GM21786 (cell line): ENCODE measurements around the gene RNF31.
A peak's percentile ranks its signal among the peaks of the same experiment; 100 is the strongest.

Experiments
- ATAC-seq: cut with Tn5 transposase; IDR thresholded peaks from one replicate; pipeline ENCODE4 v1.9.1; 2021; ENCODE audit not compliant: unreplicated experiment

RNF31 gene

GRCh38 chr14:24181371-24182077 lies 34.2 kb downstream of the RNF31 start:
- ATAC-seq = no peak

GRCh38 chr14:24182110-24182882 lies 35.0 kb downstream of the RNF31 start:
- no peak for ATAC-seq

GRCh38 chr14:24183014-24183481 lies 35.8 kb downstream of the RNF31 start:
- ATAC-seq = no peak

- no peak for ATAC-seq
These were observed 37.0 kb downstream of the RNF31 start for GRCh38 chr14:24184104-24184970.

GRCh38 chr14:24185026-24185425 lies 37.7 kb downstream of the RNF31 start:
- ATAC-seq = no peak

- ATAC-seq = no peak
These were observed 38.4 kb downstream of the RNF31 start for GRCh38 chr14:24185741-24186140.

- no peak for ATAC-seq
These were observed 39.7 kb downstream of the RNF31 start for GRCh38 chr14:24186831-24187538.

GRCh38 chr14:24187539-24187915 lies 40.2 kb downstream of the RNF31 start:
- no peak for ATAC-seq

GRCh38 chr14:24188251-24189058 lies 41.2 kb downstream of the RNF31 start, which contains the start of gene IPO4:
Gene IPO4 (minus strand): TSS chr14:24188816. CDS start chr14:24188787, 29 bp downstream.
- ATAC-seq = peak; percentile 96

GRCh38 chr14:24189059-24189375 lies 41.7 kb downstream of the RNF31 start:
- ATAC-seq = no peak

- ATAC-seq = no peak
These were observed 42.2 kb downstream of the RNF31 start for GRCh38 chr14:24189460-24189859.

- ATAC-seq = no peak
These were observed 43.1 kb downstream of the RNF31 start for GRCh38 chr14:24190416-24190815.

GRCh38 chr14:24192933-24193332 lies 45.6 kb downstream of the RNF31 start:
- no peak for ATAC-seq

GRCh38 chr14:24194186-24194872 lies 47.0 kb downstream of the RNF31 start:
- ATAC-seq = no peak

- ATAC-seq = no peak
These were observed 47.5 kb downstream of the RNF31 start for GRCh38 chr14:24194873-24195185.

- peak; percentile 84 for ATAC-seq
These were observed 48.1 kb downstream of the RNF31 start, which contains the start of gene TM9SF1 for GRCh38 chr14:24195186-24196070. Gene TM9SF1 (minus strand): TSS chr14:24195441. CDS start chr14:24195019, 422 bp downstream.

GRCh38 chr14:24196071-24197055 lies 49.1 kb downstream of the RNF31 start:
- ATAC-seq = peak; percentile 20
